ENCODE data around the gene DCLK1. TPM values are rescaled to one million over a fixed set of nuclear protein-coding genes. Genes with fewer than 3 reads are reported as not detected.
"Not testable (repeated sequence)": the region's sequence is repeated elsewhere in the genome, so short reads cannot be mapped to it uniquely, and the experiment has no call there.

The DCLK1 gene
- total and polyA plus RNA-seq, 4 experiments from 2014 or later = not detected

GRCh38 chr13:36115306-36115705 lies 15.9 kb downstream of the DCLK1 start:
- Mint-ChIP-seq H3K36me3 (no peaks in the 10 kb centered on the region), H3K9me3 (peaks cover 0 to 5% (median 0%) of the 10 kb centered on the region in 8 donors), H3K4me1 (no peaks in the 10 kb centered on the region), H3K27ac (no peak overlapping the region), H3K4me3 (no peak overlapping the region), H3K27me3 (no peaks in the 10 kb centered on the region)
- no peak overlapping the region for H3K27ac ChIP-seq (ENCODE audit: low read depth, low read length)
- no peaks in the 10 kb centered on the region for H3K27me3 ChIP-seq (ENCODE audit: insufficient read depth, low read length)
- H3K4me3 ChIP-seq (ENCODE audit: low read length in 2 of 2) = no peak overlapping the region
- no peaks in the 10 kb centered on the region for H3K9me3 ChIP-seq (ENCODE audit: control insufficient read depth in 1 of 2, low read length in 2 of 2)
- intact Hi-C loops (cut with micrococcal nuclease) = no loop called here
- POLR2A ChIA-PET (ENCODE audit: partially characterized antibody) = no interaction called here
- H3K36me3 ChIP-seq (ENCODE audit: insufficient read depth, low read length) = no peaks in the 10 kb centered on the region
- no peaks in the 10 kb centered on the region for H3K4me1 ChIP-seq (ENCODE audit: insufficient read depth, low read length)
- CTCF ChIA-PET (ENCODE audit: partially characterized antibody) = no interaction called here
- no peak for DNase-seq

GRCh38 chr13:36114233-36114632 lies 16.9 kb downstream of the DCLK1 start:
- peaks cover 0 to 5% (median 0%) of the 10 kb centered on the region in 8 donors for H3K9me3 Mint-ChIP-seq
- H3K4me3 Mint-ChIP-seq = no peak overlapping the region
- H3K27ac Mint-ChIP-seq = no peak overlapping the region

GRCh38 chr13:36108954-36109353 lies 22.2 kb downstream of the DCLK1 start:
- Histone ChIP-seq H3K27ac (ENCODE audit: low read depth, low read length) (no peak overlapping the region), H3K36me3 (ENCODE audit: insufficient read depth, low read length) (no peaks in the 10 kb centered on the region), H3K4me3 (ENCODE audit: low read length in 2 of 2) (no peak overlapping the region), H3K9me3 (ENCODE audit: control insufficient read depth in 1 of 2, low read length in 2 of 2) (no peaks in the 10 kb centered on the region), H3K4me1 (ENCODE audit: insufficient read depth, low read length) (no peaks in the 10 kb centered on the region), H3K27me3 (ENCODE audit: insufficient read depth, low read length) (no peaks in the 10 kb centered on the region)
- H3K27me3 Mint-ChIP-seq = no peaks in the 10 kb centered on the region
- H3K36me3 Mint-ChIP-seq = no peaks in the 10 kb centered on the region
- H3K9me3 Mint-ChIP-seq = peaks cover 0 to 13% (median 2%) of the 10 kb centered on the region in 8 donors
- DNase-seq = no peak
- CTCF ChIA-PET (ENCODE audit: partially characterized antibody) = no interaction called here
- no peak overlapping the region for H3K27ac Mint-ChIP-seq
- POLR2A ChIA-PET (ENCODE audit: partially characterized antibody) = no interaction called here
- H3K4me3 Mint-ChIP-seq = no peak overlapping the region
- intact Hi-C loops (cut with micrococcal nuclease) = no loop called here
- H3K4me1 Mint-ChIP-seq = no peaks in the 10 kb centered on the region

More at GRCh38 chr13:36114233-36114632, 16.9 kb downstream of the DCLK1 start:
- CTCF ChIA-PET (ENCODE audit: partially characterized antibody) = no interaction called here
- POLR2A ChIA-PET (ENCODE audit: partially characterized antibody) = no interaction called here
- DNase-seq = no peak
- no peak overlapping the region for H3K4me3 ChIP-seq (ENCODE audit: low read length in 2 of 2)
- no peaks in the 10 kb centered on the region for H3K27me3 ChIP-seq (ENCODE audit: insufficient read depth, low read length)
- H3K4me1 ChIP-seq (ENCODE audit: insufficient read depth, low read length) = no peaks in the 10 kb centered on the region
- H3K36me3 Mint-ChIP-seq = no peaks in the 10 kb centered on the region
- no peaks in the 10 kb centered on the region for H3K36me3 ChIP-seq (ENCODE audit: insufficient read depth, low read length)
- no peaks in the 10 kb centered on the region for H3K4me1 Mint-ChIP-seq
- H3K27me3 Mint-ChIP-seq = no peaks in the 10 kb centered on the region
- no peaks in the 10 kb centered on the region for H3K9me3 ChIP-seq (ENCODE audit: control insufficient read depth in 1 of 2, low read length in 2 of 2)
- no peak overlapping the region for H3K27ac ChIP-seq (ENCODE audit: low read depth, low read length)
- intact Hi-C loops (cut with micrococcal nuclease) = no loop called here

- H3K36me3 Mint-ChIP-seq = no peaks in the 10 kb centered on the region
- no peak for DNase-seq
- ChIA-PET POLR2A (ENCODE audit: partially characterized antibody) (no interaction called here), CTCF (ENCODE audit: partially characterized antibody) (no interaction called here)
- no peak overlapping the region for H3K27ac Mint-ChIP-seq
- Histone ChIP-seq H3K9me3 (ENCODE audit: control insufficient read depth in 1 of 2, low read length in 2 of 2) (no peaks in the 10 kb centered on the region), H3K27me3 (ENCODE audit: insufficient read depth, low read length) (no peaks in the 10 kb centered on the region), H3K4me3 (ENCODE audit: low read length in 2 of 2) (no peak overlapping the region), H3K27ac (ENCODE audit: low read depth, low read length) (no peak overlapping the region), H3K36me3 (ENCODE audit: insufficient read depth, low read length) (no peaks in the 10 kb centered on the region), H3K4me1 (ENCODE audit: insufficient read depth, low read length) (no peaks in the 10 kb centered on the region)
- H3K4me3 Mint-ChIP-seq = no peak overlapping the region
- no peaks in the 10 kb centered on the region for H3K27me3 Mint-ChIP-seq
- intact Hi-C loops (cut with micrococcal nuclease) = no loop called here
- H3K9me3 Mint-ChIP-seq = peaks cover 0 to 16% (median 2%) of the 10 kb centered on the region in 8 donors
- no peaks in the 10 kb centered on the region for H3K4me1 Mint-ChIP-seq
Observed at GRCh38 chr13:36108342-36108741, 22.8 kb downstream of the DCLK1 start.

GRCh38 chr13:36107521-36107920 lies 23.7 kb downstream of the DCLK1 start:
- H3K27ac Mint-ChIP-seq = no peak overlapping the region
- intact Hi-C loops (cut with micrococcal nuclease) = no loop called here
- peaks cover 0 to 16% (median 2%) of the 10 kb centered on the region in 8 donors for H3K9me3 Mint-ChIP-seq
- no peak overlapping the region for H3K4me3 Mint-ChIP-seq
- ChIA-PET CTCF (ENCODE audit: partially characterized antibody) (no interaction called here), POLR2A (ENCODE audit: partially characterized antibody) (no interaction called here)
- H3K9me3 ChIP-seq (ENCODE audit: control insufficient read depth in 1 of 2, low read length in 2 of 2) = no peaks in the 10 kb centered on the region
- H3K27me3 Mint-ChIP-seq = no peaks in the 10 kb centered on the region
- no peak for DNase-seq
- no peaks in the 10 kb centered on the region for H3K4me1 ChIP-seq (ENCODE audit: insufficient read depth, low read length)
- no peak overlapping the region for H3K27ac ChIP-seq (ENCODE audit: low read depth, low read length)
- no peaks in the 10 kb centered on the region for H3K27me3 ChIP-seq (ENCODE audit: insufficient read depth, low read length)
- no peak overlapping the region for H3K4me3 ChIP-seq (ENCODE audit: low read length in 2 of 2)
- no peaks in the 10 kb centered on the region for H3K4me1 Mint-ChIP-seq
- H3K36me3 ChIP-seq (ENCODE audit: insufficient read depth, low read length) = no peaks in the 10 kb centered on the region
- H3K36me3 Mint-ChIP-seq = no peaks in the 10 kb centered on the region

GRCh38 chr13:36105726-36106125 lies 25.5 kb downstream of the DCLK1 start:
- no peaks in the 10 kb centered on the region for H3K9me3 ChIP-seq (ENCODE audit: control insufficient read depth in 1 of 2, low read length in 2 of 2)
- H3K27me3 ChIP-seq (ENCODE audit: insufficient read depth, low read length) = no peaks in the 10 kb centered on the region
- H3K4me1 Mint-ChIP-seq = no peaks in the 10 kb centered on the region
- no peaks in the 10 kb centered on the region for H3K27me3 Mint-ChIP-seq
- no peak overlapping the region for H3K27ac Mint-ChIP-seq
- POLR2A ChIA-PET (ENCODE audit: partially characterized antibody) = no interaction called here
- no peaks in the 10 kb centered on the region for H3K36me3 Mint-ChIP-seq
- H3K4me3 ChIP-seq (ENCODE audit: low read length in 2 of 2) = no peak overlapping the region
- no peak overlapping the region for H3K27ac ChIP-seq (ENCODE audit: low read depth, low read length)
- CTCF ChIA-PET (ENCODE audit: partially characterized antibody) = no interaction called here
- intact Hi-C loops (cut with micrococcal nuclease) = no loop called here
- H3K9me3 Mint-ChIP-seq = peaks cover 0 to 16% (median 3%) of the 10 kb centered on the region in 8 donors
- DNase-seq = peak in 1 of 5 donors; percentile 18
- H3K4me3 Mint-ChIP-seq = no peak overlapping the region
- H3K4me1 ChIP-seq (ENCODE audit: insufficient read depth, low read length) = no peaks in the 10 kb centered on the region
- H3K36me3 ChIP-seq (ENCODE audit: insufficient read depth, low read length) = no peaks in the 10 kb centered on the region

- Histone ChIP-seq H3K27me3 (ENCODE audit: insufficient read depth, low read length) (no peaks in the 10 kb centered on the region), H3K36me3 (ENCODE audit: insufficient read depth, low read length) (no peaks in the 10 kb centered on the region), H3K9me3 (ENCODE audit: control insufficient read depth in 1 of 2, low read length in 2 of 2) (no peaks in the 10 kb centered on the region), H3K4me3 (ENCODE audit: low read length in 2 of 2) (no peak overlapping the region), H3K27ac (ENCODE audit: low read depth, low read length) (no peak overlapping the region), H3K4me1 (ENCODE audit: insufficient read depth, low read length) (no peaks in the 10 kb centered on the region)
- POLR2A ChIA-PET (ENCODE audit: partially characterized antibody) = no interaction called here
- Mint-ChIP-seq H3K27me3 (no peaks in the 10 kb centered on the region), H3K36me3 (no peaks in the 10 kb centered on the region), H3K4me1 (no peaks in the 10 kb centered on the region), H3K4me3 (no peak overlapping the region), H3K9me3 (peaks cover 0 to 7% (median 3%) of the 10 kb centered on the region in 8 donors), H3K27ac (no peak overlapping the region)
- CTCF ChIA-PET (ENCODE audit: partially characterized antibody) = no interaction called here
- no peak for DNase-seq
- intact Hi-C loops (cut with micrococcal nuclease) = no loop called here
Observed at GRCh38 chr13:36102721-36103120, 28.5 kb downstream of the DCLK1 start.

GRCh38 chr13:36101907-36102306 lies 29.3 kb downstream of the DCLK1 start:
- H3K4me1 ChIP-seq (ENCODE audit: insufficient read depth, low read length); DNase-seq; H3K36me3 ChIP-seq (ENCODE audit: insufficient read depth, low read length); H3K4me3 ChIP-seq (ENCODE audit: low read length in 2 of 2); CTCF ChIA-PET (ENCODE audit: partially characterized antibody); H3K27ac Mint-ChIP-seq; H3K9me3 Mint-ChIP-seq; H3K9me3 ChIP-seq (ENCODE audit: control insufficient read depth in 1 of 2, low read length in 2 of 2); H3K4me3 Mint-ChIP-seq; H3K27ac ChIP-seq (ENCODE audit: low read depth, low read length); H3K27me3 Mint-ChIP-seq; H3K4me1 Mint-ChIP-seq; H3K36me3 Mint-ChIP-seq; intact Hi-C loops (cut with micrococcal nuclease); POLR2A ChIA-PET (ENCODE audit: partially characterized antibody); H3K27me3 ChIP-seq (ENCODE audit: insufficient read depth, low read length): not testable (repeated sequence)
